Mesenchymal stem cell (in vitro differentiated cells and primary cell): ENCODE measurements around the gene CIB1.
A peak's percentile ranks its signal among the peaks of the same experiment; 100 is the strongest.

Source experiments
- DNase-seq: peaks from one replicate; pipeline ENCODE4 v3.0.0-alpha.2; 2013
- H2AFZ ChIP-seq: one replicate; pipeline ENCODE4 v1.6.1; 2013; ENCODE audit warnings: low read depth, mild to moderate bottlenecking, control low read depth, inconsistent platforms, low read length, moderate library complexity
- H2AK5ac ChIP-seq: 2 replicates; pipeline ENCODE4 v1.6.1; 2013; ENCODE audit warnings: low read length, moderate library complexity, mild to moderate bottlenecking, inconsistent platforms; ENCODE audit not compliant: severe bottlenecking
- H2BK120ac ChIP-seq: one replicate; pipeline ENCODE4 v1.6.1; 2013; ENCODE audit warnings: low read depth, mild to moderate bottlenecking, inconsistent platforms, low read length, moderate library complexity
- H2BK12ac ChIP-seq, 2 experiments: one replicate each; pipeline ENCODE4 v1.6.1; 2013; ENCODE audit warnings: inconsistent platforms in 2 of 2, low read length in 2 of 2, mild to moderate bottlenecking in 2 of 2, moderate library complexity in 2 of 2, control low read depth in 1 of 2
- H2BK15ac ChIP-seq: one replicate; pipeline ENCODE4 v1.6.1; 2013; ENCODE audit warnings: mild to moderate bottlenecking, low read depth, inconsistent platforms; ENCODE audit not compliant: poor library complexity, severe bottlenecking
- H2BK5ac ChIP-seq: 2 replicates; pipeline ENCODE4 v1.6.1; 2013; ENCODE audit warnings: low read depth, mild to moderate bottlenecking, low read length, control low read depth, inconsistent platforms; ENCODE audit not compliant: poor library complexity, severe bottlenecking
- H3K14ac ChIP-seq, 2 experiments: one replicate each; pipeline ENCODE4 v1.6.1; 2013; ENCODE audit warnings: inconsistent platforms in 2 of 2, low read length in 2 of 2, control low read depth in 1 of 2, mild to moderate bottlenecking in 1 of 2, moderate library complexity in 1 of 2
- H3K18ac ChIP-seq, 2 experiments: one replicate each; pipeline ENCODE4 v1.6.1; 2013; ENCODE audit warnings: inconsistent platforms in 2 of 2, low read length in 2 of 2, control low read depth in 1 of 2, low read depth in 1 of 2, mild to moderate bottlenecking in 1 of 2
- H3K23ac ChIP-seq, 2 experiments: one replicate each; pipeline ENCODE4 v1.6.1; 2013; ENCODE audit warnings: inconsistent platforms in 2 of 2, low read length in 2 of 2, mild to moderate bottlenecking in 2 of 2, moderate library complexity in 2 of 2, control low read depth in 1 of 2
- H3K27ac ChIP-seq: 2 replicates; pipeline ENCODE4 v1.5.1; 2013; ENCODE audit warnings: mild to moderate bottlenecking, moderate library complexity, low read length, control low read depth, inconsistent platforms; ENCODE audit not compliant: poor library complexity, severe bottlenecking
- H3K27me3 ChIP-seq, 2 experiments: 2 replicates each; pipeline versions ENCODE4 v1.6.1 to v1.7.0; 2013; ENCODE audit warnings: low read length in 2 of 2, mild to moderate bottlenecking in 2 of 2, moderate library complexity in 2 of 2, control low read depth in 1 of 2, inconsistent platforms in 1 of 2; ENCODE audit not compliant: control insufficient read depth in 1 of 2, insufficient read depth in 1 of 2
- H3K36me3 ChIP-seq, 2 experiments: 2 replicates each; pipeline versions ENCODE4 v1.6.1 to v1.7.0; 2013; ENCODE audit warnings: low read length in 2 of 2, control low read depth in 1 of 2, inconsistent platforms in 1 of 2, low read depth in 1 of 2, mild to moderate bottlenecking in 1 of 2; ENCODE audit not compliant: insufficient read depth in 2 of 2, control insufficient read depth in 1 of 2
- H3K4ac ChIP-seq, 2 experiments: one replicate each; pipeline ENCODE4 v1.6.1; 2013; ENCODE audit warnings: inconsistent platforms in 2 of 2, low read length in 2 of 2, mild to moderate bottlenecking in 2 of 2, moderate library complexity in 2 of 2, control low read depth in 1 of 2, low read depth in 1 of 2
- H3K4me1 ChIP-seq: 2 replicates; pipeline ENCODE4 v1.6.1; 2013; ENCODE audit warnings: low read depth, low read length, control low read depth; ENCODE audit not compliant: control insufficient read depth, insufficient read depth
- H3K4me2 ChIP-seq: 2 replicates; pipeline ENCODE4 v1.6.1; 2013; ENCODE audit warnings: low read length, mild to moderate bottlenecking, inconsistent platforms; ENCODE audit not compliant: poor library complexity, severe bottlenecking
- H3K4me3 ChIP-seq, 2 experiments: 2 replicates each; pipeline versions ENCODE4 v1.5.1 to v1.7.0; 2013; ENCODE audit warnings: low read length in 2 of 2, mild to moderate bottlenecking in 2 of 2, control low read depth in 1 of 2, low read depth in 1 of 2; ENCODE audit not compliant: insufficient read depth in 1 of 2
- H3K79me1 ChIP-seq: replicated peaks from 2 replicates; pipeline ENCODE4 v1.6.1; 2013; ENCODE audit warnings: mild to moderate bottlenecking, control low read depth, low read length, inconsistent platforms; ENCODE audit not compliant: poor library complexity, severe bottlenecking
- H3K9ac ChIP-seq: 2 replicates; pipeline ENCODE4 v1.7.0; 2013; ENCODE audit warnings: mild to moderate bottlenecking, low read length, moderate library complexity
- H3K9me3 ChIP-seq: 2 replicates; pipeline ENCODE4 v1.7.0; 2013; ENCODE audit warnings: mild to moderate bottlenecking, low read length; ENCODE audit not compliant: control insufficient read depth
- H4K8ac ChIP-seq: one replicate; pipeline ENCODE4 v1.6.1; 2013; ENCODE audit warnings: inconsistent platforms, mild to moderate bottlenecking, low read length, moderate library complexity
- H4K91ac ChIP-seq: one replicate; pipeline ENCODE4 v1.6.1; 2013; ENCODE audit warnings: mild to moderate bottlenecking, low read length, inconsistent platforms
- WGBS: methylation state at CpG from one replicate; pipeline ENCODE4 v1.1.7; 2013; ENCODE audit warnings: mixed read lengths; 5-methylcytosine and 5-hydroxymethylcytosine counted together

The CIB1 gene

GRCh38 chr15:90249203-90249863, 15.6 kb upstream of the CIB1 start, which contains the start of gene TTLL13:
Gene TTLL13 (plus strand): TSS chr15:90249556. CDS start chr15:90250631, 1,075 bp downstream.
- H4K91ac ChIP-seq: peak within 1 kb of the TSS; percentile 43
- peak within 1 kb of the TSS; percentile 61 for H4K8ac ChIP-seq
- WGBS: 5% methylated on average over 40 of the region's 44 CpGs

GRCh38 chr15:90248789-90249202, 15.1 kb upstream of the CIB1 start:
- H3K4me2 ChIP-seq: no peak overlapping the region
- H3K9ac ChIP-seq: no peak overlapping the region
- WGBS: 85% methylated on average over 6 of the region's 6 CpGs
- no peak overlapping the region for H4K91ac ChIP-seq
- H3K4me1 ChIP-seq: peaks cover 10% of the 10 kb centered on the region
- H3K14ac ChIP-seq: no peak overlapping the region
- H3K23ac ChIP-seq: no peak overlapping the region
- no peaks in the 10 kb centered on the region for H3K79me1 ChIP-seq
- no peak overlapping the region for H3K18ac ChIP-seq
- H2AK5ac ChIP-seq: no peak overlapping the region
- H2BK120ac ChIP-seq: no peak overlapping the region
- peak overlapping the region; percentile 21 to 38 for H2BK12ac ChIP-seq
- H2BK15ac ChIP-seq: peak overlapping the region; percentile 36
- no peak overlapping the region for H3K27ac ChIP-seq
- no peak overlapping the region for H3K4ac ChIP-seq
- no peaks in the 10 kb centered on the region for H3K27me3 ChIP-seq
- no peak overlapping the region for H2BK5ac ChIP-seq
- H3K9me3 ChIP-seq: no peaks in the 10 kb centered on the region
- no peaks in the 10 kb centered on the region for H3K36me3 ChIP-seq
- DNase-seq: peak; percentile 20
- H4K8ac ChIP-seq: peak overlapping the region; percentile 61
- H2AFZ ChIP-seq: no peak overlapping the region
- H3K4me3 ChIP-seq: peak overlapping the region in 1 of 2 experiments; percentile 87

More at GRCh38 chr15:90249203-90249863, 15.6 kb upstream of the CIB1 start, which contains the start of gene TTLL13:
- Histone ChIP-seq H3K4ac (peak within 1 kb of the TSS in 1 of 2 experiments; percentile 15), H3K27me3 (no peaks in the 10 kb centered on the region), H3K36me3 (no peaks in the 10 kb centered on the region), H2BK15ac (peak within 1 kb of the TSS; percentile 36), H3K9me3 (no peaks in the 10 kb centered on the region), H2BK5ac (no peak within 1 kb of the TSS), H3K27ac (no peak within 1 kb of the TSS), H2AK5ac (no peak within 1 kb of the TSS), H3K4me1 (peaks cover 10% of the 10 kb centered on the region), H3K79me1 (no peaks in the 10 kb centered on the region), H3K14ac (peak within 1 kb of the TSS in 1 of 2 experiments; percentile 91), H3K4me3 (peak within 1 kb of the TSS; percentile 68 to 87), H3K4me2 (peak within 1 kb of the TSS; percentile 100), H3K18ac (peak within 1 kb of the TSS; percentile 49 to 53), H2BK120ac (no peak within 1 kb of the TSS), H3K9ac (peak within 1 kb of the TSS; percentile 85), H2BK12ac (peak within 1 kb of the TSS; percentile 38 to 63), H2AFZ (peak within 1 kb of the TSS; percentile 79), H3K23ac (no peak within 1 kb of the TSS)
- DNase-seq: peak; percentile 90

- Histone ChIP-seq H3K4me3 (no peak overlapping the region), H2AK5ac (no peak overlapping the region), H2BK15ac (no peak overlapping the region), H3K9me3 (no peaks in the 10 kb centered on the region), H4K8ac (no peak overlapping the region), H3K4me2 (no peak overlapping the region), H3K14ac (no peak overlapping the region), H3K9ac (no peak overlapping the region), H2BK12ac (no peak overlapping the region), H3K4me1 (peaks cover 3% of the 10 kb centered on the region), H2AFZ (no peak overlapping the region), H3K18ac (no peak overlapping the region), H3K23ac (no peak overlapping the region), H2BK5ac (no peak overlapping the region), H3K36me3 (peaks cover 0 to 15% of the 10 kb centered on the region in 2 experiments), H3K4ac (no peak overlapping the region), H3K27me3 (no peaks in the 10 kb centered on the region), H2BK120ac (no peak overlapping the region), H3K79me1 (no peaks in the 10 kb centered on the region), H3K27ac (no peak overlapping the region), H4K91ac (no peak overlapping the region)
- DNase-seq: no peak
- 89% methylated on average over 10 of the region's 10 CpGs for WGBS
Measured at GRCh38 chr15:90243943-90244639, 10.3 kb upstream of the CIB1 start.
